GM19397 (cell line): Measurements from ENCODE around the gene POTEB2.
"Not testable (repeated sequence)": the region's sequence is repeated elsewhere in the genome, so short reads cannot be mapped to it uniquely, and the experiment has no call there.

ENCODE experiments used
- ATAC-seq: cut with Tn5 transposase; IDR thresholded peaks from one replicate; pipeline ENCODE4 v1.9.1; 2021; ENCODE audit warnings: mild to moderate bottlenecking, moderate library complexity; ENCODE audit not compliant: unreplicated experiment

Gene POTEB2

GRCh38 chr15:20866214-20866613, at the start of gene POTEB2:
TSS of gene POTEB2 (minus strand) at chr15:20866314. CDS start at chr15:20866281, 33 bp downstream.
- ATAC-seq = not testable (repeated sequence)

GRCh38 chr15:20879916-20880315, 13.8 kb upstream of the POTEB2 start:
- ATAC-seq = not testable (repeated sequence)

DNA sequence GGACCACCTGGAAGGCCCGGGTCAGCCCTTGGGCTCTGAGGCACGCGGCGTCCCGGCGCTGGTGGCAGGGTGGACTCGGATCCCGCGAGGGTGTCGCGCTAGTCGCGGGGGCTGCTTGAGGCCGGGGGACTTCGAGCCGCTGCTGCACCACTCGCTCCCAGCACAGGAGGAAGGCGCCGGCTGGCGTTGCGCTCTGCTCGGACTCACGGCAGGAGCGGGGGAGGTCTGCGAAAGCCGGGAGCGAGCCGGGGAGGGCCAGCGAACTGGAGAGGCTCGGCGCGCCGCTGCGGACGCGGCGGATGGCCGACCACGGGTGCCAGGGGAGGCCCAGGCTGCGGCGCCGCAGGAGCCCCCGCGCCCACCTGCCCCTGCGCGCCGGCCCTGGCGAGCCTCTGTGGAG, 12.3 kb upstream of the POTEB2 start:
- not testable (repeated sequence) for ATAC-seq

GRCh38 chr15:20877819-20878218, 11.7 kb upstream of the POTEB2 start:
- not testable (repeated sequence) for ATAC-seq
